IPS DF 19.7 (cell line): Measurements from ENCODE around the gene HDAC4.
"Not testable (repeated sequence)": the region's sequence is repeated elsewhere in the genome, so short reads cannot be mapped to it uniquely, and the experiment has no call there.

Experiments
- DNase-seq: peaks from one replicate; pipeline ENCODE4 v3.0.0-alpha.2; 2013; ENCODE audit warnings: low read depth, low spot score

The HDAC4 gene

DNA sequence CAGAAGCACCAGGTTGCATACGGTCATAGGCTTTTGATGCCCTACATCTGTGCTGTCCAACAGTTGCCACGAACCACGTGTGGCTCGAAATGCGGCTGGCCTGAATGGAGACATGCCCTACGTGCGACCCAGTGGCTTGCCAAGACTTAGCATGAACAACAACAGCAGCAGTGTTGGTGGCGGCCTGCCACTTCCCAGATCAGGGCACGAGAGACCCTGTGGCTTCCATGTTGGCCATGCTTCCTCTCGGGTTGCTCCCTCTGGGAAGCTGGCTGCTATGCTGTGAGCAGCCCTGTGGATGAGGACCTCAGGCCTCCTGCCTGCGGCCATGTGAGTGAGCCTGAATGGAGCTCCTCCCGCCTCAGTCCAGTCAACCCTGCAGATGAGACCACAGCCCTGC, 212.3 kb downstream of the HDAC4 start:
- DNase-seq, result no peak

DNA sequence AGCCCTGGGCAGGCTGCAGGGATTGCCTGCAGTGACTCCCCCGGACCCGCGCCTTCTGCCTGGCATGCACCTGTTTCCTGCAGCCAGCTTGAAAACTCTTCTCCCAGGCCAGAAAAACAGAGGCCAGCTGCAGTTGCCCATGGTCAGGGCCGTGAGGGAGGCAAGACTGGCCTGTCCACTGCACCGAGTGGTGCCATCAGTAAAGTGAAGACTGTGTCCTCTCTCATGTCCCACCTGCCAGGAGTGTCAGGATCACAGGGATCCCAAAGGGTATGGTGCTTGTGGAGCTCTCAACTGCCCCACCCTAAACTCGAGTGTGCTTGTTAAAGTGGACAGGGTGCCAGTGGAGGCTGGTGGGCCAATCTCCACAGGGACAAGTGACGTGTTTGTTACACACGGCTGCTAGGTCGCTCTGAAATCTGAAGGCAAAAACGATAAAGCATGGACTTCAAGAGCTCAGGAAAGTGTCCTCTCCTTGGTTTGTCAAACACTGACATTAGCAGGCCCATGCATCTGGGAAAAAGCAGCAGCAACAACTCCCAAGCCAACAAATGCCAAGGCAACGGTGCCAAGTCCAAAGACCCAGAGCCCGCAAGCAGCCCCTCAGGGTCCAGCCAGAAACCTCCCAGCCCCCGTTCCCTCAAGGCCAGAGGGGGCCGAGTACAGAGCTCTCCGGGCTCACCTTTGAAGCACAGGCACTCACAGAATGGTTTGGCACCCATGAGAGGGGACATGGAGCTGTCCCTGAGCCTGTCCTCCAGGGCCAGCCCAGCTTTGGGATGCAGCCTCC, 213.2 kb downstream of the HDAC4 start:
- DNase-seq, result no peak

DNA sequence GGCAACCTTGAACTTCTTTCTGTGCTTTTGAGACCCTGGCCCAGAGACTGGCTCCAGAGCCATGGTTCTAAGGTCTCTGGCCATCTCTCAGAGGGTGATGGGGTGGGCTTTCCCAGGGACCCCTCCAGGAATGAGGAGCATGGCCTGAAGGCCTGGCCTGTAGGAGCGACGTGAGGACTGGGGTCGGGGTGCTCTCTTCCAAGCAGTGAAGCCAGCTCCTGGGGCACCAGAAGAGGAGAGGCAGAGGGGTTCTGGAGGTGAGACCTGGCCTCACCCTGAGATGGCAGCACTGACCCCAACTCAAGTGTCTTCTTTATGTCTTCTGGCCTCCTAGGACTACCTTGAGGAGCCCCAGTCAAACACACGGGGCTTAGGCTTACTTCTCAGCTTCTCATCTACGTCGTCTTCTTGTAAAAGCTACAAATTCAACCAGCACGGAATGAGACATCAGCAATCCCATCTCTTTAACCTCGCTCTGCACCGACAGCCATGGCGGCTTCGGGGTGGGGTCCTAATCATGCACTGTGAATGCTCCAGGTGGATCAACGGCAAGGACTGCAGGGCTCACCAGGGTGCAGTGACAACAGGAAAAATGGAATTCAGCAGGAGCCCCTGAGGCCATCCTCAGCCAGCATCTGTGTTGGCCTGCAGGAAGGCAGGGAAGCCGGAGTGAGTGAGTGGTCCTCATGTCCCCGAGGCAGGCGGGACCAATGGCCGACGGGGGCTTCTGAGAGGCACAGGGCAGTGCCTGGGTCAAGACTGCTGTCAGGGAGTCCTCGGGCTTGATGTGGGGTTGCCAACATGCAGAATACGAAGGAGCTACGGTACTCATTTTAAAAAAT, 214.1 kb downstream of the HDAC4 start:
- no peak for DNase-seq

DNA sequence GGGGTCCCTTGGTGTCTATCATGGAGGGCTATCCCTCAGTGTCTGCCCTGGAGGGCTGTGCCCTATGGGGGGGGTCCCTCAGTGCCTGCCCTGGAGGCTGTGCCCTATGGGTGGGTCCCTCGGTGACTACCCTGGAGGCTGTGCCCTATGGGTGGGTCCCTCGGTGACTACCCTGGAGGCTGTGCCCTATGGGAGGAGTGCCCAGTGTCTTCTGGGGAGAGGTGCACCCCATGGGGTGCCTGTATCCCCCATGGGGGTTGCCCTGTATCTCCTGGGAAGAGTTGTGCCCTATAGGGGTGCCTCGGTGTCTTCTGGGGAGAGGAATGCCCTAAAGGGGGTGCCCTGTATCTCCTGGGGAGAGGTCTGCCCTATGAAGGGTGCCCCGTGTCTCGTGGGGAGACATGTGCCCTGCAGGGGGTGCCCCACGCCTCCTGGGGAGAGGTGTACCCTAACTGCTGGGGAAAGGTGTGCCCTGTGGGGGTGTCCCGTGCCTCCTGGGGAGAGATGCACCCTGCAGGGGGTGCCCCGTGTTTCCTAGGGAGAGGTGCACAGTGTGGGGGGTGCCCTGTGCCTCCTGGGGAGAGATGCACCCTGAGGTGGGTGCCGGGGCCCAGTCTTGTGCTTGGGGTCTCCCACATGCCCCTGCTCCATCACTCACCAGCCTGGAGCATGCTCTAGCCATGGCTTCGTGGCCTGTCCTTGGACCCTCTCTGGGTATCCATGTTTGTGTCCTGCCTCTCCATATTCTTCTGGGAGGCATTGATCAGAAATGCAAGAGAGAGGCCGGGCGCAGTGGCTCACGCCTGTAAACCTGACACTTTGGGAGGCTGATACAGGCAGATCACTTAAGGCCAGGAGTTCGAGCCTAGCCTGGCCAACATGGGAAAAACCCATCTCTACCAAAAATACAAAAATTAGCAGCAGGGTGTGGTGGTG, 215.6 kb downstream of the HDAC4 start:
- no peak for DNase-seq

DNA sequence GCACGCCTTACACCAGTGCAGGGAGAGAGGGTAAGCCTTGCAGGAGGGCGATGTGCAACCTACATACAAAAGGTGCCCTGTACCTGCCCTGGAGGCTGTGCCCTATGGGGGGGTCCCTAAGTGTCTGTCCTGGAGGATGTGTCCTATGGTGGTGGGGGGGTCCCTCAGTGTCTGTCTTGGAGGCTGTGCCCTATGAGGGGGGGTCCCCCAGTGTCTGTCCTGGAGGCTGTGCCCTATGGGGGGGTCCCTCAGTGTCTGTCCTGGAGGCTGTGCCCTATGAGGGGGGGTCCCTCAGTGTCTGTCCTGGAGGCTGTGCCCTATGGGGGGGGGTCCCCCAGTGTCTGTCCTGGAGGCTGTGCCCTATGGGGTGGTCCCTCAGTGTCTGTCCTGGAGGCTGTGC, 216.6 kb downstream of the HDAC4 start:
- DNase-seq, result no peak

DNA sequence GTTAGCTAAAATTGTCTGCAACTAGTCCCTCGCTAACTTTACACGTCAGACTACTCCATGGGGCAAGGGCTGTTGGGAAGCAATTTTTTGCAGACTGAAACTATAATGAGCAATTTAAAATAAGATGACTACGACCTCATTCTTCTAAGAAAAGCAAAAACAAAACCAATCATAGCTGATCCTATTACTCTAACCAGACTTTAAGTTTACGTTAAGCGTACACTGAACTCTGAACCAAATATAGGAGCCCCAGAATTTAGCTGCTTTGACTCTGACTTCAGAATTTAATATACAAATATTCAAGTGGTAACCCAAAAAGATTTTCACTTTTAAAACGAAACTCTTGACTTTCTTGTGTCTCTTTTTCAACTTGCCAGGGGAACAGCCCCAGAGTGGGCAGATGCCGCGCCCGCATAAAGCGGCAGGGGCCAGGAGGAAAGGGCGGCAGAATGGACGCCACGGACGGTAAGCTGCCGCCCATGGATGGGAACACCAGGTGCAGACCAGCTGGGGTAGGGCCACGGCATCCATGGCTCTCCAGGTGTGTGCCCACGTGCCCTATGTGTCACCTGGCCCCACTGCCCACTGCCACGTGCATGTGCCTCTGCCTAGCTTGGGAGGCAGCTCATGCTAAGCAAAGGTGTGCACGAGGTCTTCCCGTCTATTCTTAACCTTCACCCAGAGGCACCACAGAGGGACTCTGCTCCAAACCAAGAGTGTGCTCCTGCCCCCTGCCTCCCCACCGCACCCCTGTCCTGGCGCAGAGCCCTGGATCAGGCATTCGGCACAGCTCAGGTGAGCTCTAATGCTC, 217.6 kb downstream of the HDAC4 start:
- no peak for DNase-seq

DNA sequence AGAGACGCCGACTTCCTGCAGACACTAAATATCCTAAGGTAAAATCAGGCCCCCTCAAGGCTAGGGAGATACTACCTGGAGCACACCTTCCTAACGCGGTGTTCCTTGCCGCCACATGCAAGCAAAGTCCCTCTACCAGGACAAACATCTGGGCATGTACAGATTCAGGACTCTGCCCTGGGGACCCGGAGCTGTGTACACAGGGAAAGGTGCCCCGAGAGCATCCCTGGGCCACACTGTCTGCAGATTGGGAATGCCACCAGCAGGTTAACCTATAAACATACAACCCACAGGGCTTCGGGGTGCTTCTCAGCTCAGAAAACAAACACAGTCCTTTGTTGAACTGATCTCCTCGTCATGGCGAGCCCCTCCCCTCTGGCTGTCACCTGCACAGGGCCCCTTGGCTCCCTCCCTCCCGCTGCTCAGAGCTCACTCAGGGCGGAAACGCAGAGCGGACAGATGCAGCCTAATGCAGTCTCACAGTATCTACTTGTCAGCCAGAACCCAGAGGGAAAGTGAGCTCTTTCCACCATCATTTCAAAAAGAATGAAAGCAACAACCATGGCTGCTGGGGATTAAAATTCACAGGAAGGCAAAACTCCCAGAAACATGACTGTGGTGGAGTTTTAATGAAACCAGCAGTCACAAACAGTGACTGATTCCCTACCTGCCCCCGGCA, 218.8 kb downstream of the HDAC4 start:
- DNase-seq, result no peak

DNA sequence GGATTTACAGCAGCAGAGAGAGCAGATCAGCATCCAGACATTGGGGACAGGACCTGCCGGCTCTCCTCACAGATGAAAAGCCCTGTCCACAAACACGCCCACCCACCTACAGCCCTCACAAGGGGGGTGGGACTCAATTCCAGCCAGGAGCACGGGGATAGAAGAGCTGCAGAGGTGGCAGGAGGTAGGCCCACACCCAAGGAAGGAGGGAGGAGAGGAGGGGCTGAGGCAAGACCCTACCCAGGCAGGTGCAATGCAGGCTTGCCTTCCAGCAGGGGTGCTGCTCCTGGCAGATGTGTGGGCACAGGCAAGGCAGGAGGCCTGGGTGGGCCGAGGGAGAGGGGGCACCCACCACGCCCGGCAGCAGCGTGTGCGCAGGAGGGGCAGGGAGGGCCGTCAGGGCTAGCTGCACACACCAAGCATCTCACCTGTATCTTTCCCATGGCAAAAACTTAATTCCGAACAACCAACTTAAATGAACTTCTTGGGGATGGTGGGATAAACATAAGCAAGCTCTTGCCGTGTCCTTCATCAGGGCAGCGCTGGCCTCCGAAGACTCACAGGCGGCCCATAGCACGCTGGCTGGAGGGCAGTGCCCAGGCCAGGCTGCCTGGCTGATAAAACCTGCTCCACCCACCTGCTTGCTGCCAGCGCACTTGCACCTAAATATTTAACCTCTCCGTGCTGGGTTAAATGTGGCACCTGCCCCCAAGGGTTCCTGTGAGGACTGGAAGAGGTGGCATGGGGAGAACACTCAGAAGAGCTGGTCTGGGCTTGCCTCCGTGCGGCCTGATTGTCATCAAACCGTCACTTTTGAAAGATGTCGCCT, 219.5 kb downstream of the HDAC4 start:
- no peak for DNase-seq

DNA sequence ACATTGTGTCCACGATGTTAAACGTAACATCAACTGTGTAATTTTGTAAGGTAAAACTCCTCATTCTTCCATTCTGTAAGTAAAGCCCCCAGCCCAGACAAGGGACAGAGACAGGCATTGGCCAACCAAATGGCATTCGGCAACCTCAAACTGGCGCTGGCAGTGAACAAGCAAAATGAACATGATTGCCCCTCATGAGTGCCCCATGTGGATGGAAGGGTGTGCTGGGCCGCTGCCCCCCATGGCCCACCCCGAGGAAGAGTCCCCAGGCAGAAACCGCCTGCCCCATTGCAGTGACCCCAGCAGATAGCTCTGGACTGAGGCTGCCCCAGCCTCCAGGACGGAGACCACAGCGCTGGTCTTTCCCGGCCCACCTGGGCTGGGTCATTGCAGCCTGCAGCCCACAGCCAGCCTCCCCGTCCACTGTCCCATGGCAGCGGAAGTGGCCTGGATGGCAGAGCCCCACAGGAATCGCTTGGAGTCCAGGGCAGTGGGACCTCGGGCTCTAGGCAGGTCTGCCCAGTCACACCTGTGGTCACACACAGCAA, 220.2 kb downstream of the HDAC4 start:
- DNase-seq, result no peak

DNA sequence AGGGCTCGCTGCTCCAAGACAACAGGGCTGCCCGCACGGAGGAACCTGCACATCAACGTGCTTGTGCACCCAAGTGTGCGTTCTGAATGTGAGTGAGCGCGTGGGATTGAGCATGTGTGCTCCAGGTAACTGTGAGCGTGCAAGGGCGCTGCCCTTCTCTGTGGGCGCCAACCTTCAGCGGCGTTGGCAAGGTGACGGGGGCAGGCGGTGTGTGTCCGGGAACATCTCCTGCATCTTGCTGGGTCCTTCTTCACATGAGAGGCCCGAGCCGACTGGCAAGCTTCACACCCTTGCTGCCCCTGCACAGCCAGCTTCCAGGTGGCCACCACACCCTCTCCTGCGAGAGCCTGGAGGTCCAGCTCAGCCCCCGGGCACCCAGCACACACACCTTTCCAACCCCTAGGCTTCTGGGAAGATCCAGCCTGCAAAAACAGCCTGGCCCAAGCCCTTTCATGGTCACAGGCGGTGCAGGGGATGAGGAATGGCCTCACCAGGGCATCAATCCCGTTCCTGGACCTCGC, 220.9 kb downstream of the HDAC4 start:
- DNase-seq, result no peak

DNA sequence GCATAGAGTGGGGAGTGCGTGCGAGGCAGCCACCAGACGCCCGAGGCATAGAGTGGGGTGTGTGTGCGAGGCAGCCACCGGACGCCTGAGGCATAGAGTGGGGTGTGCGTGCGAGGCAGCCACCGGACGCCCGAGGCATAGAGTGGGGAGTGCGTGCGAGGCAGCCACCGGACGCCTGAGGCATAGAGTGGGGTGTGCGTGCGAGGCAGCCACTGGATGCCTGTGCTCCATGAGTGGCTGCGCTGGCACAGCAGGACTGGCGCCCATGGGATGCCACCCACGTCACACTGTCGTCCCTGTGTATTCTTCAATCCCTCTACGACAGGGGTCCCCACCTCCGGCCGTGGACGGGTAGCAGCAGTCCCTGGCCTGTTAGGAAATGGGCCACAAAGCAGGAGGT, 221.9 kb downstream of the HDAC4 start:
- DNase-seq, result no peak

DNA sequence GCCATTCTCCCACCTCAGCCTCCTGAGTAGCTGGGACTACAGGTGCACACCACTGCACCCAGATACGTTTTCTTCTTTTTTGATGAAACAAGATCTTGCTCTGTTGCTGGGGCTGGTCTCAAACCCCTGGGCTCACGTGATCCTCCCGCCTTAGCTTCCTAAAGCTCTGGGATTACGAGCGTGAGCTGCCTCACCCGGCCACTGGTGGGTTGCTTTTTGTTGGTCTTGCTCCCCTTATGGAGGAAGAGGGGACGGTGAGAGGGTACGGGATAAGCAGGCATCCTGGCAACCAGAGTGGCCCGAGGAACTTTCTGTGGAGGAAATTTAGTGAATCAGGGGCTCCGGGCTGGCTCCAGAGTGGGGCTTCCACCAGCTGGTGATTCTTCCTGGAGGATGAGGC, 222.3 kb downstream of the HDAC4 start:
- DNase-seq, result no peak

DNA sequence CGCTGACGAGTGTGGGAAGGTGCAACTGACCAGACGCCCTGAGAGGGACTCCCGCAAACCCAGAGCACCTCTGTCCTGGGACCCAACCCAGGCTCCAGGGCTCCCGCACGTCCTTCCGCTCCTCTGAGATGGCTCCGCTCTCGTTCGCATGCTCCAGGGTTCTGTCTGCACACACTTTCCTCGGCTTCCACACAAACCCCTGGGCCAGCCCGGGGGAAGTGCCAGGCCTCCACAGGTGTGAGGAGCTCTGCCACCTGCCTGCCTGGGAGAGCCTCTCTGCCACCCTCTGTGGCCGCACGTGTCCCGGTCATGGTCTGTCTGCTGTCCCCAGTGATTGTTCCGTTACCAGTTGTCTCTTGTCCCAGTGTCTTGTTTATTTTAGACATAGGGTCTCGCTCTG, 222.9 kb downstream of the HDAC4 start:
- DNase-seq, result no peak

DNA sequence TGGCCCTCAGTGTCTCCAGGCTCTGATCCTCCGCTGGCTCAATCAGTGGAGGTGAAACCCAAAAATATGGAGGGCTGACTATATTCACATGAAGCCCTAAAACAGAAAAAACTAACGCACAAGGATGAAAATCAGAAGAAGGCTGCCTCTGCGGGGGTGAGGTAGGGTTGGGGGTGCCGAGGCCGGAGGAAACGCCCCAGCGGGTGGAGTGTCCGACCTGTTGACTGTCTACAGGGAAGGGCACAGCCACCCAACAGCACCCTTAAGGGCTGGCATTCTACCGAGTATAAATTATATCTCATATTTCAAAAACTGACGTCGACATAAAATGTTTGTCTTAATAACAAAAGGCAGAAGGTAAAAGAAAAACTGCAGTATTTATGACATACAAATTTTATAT, 223.5 kb downstream of the HDAC4 start:
- DNase-seq, result no peak

DNA sequence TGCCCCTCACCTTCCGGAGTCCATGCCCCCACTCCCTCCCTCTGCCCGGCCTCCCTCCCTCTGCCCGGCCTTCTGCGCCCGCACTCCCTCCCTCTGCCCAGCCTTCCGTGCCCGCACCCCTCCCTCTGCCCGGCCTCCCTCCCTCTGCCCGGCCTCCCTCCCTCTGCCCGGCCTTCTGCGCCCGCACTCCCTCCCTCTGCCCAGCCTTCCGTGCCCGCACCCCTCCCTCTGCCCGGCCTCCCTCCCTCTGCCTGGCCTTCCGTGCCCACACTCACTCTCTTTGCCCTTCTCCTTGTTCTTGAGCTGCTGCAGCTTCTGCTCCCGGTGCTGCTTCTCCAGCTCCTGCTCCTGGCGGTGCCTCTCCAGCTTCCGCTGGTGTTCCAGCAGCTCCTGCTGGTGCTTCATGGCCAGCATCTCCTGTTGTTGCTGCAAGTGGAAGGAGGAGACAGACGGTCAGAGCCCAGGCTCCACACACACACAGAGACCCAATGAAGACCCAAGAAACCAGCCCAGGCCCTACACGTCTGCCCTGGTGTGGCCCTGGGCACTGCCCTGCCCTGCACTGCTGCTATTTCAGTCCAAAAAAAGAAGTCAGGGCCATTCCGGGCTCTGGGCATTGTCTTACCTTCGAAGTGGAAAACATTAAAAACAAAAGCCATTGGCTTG, 224.5 kb downstream of the HDAC4 start:
- DNase-seq, result not testable (repeated sequence)

DNA sequence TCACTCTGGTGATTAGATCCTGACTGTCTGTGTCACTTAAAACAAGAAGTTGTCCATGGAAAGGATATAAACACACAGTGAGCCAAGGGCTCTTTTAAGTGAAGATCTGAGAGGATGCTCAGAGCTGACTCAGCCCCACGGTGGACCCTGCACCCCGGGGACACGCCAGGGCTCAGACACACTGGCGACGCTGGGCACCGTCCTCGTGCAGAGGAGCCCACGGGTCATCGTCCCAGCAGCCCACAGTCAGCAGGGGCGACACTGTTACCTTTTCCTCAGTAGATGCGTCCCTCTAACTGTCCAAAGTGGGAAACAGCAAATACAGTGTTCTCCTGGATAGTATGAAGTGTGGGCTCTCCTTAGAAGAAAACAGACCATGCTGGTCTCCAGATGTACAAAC, 225.6 kb downstream of the HDAC4 start:
- DNase-seq, result no peak

DNA sequence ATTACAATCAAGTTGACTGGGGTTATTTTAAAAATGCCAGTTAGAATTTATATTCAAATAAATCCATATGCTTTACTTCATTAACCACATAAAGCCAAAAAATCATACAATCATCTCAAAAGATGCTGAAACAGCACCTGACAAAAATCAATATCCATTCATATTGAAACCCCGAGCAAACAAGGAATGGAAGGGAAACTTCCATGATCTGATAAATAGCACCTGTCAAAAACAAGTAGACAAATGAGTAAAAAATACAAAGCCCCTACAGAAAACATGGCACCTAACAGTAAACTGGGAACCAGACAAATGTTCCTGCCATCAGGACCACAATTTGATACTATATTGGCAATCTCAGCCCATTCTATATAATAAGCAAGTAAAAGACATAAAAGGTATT, 227.5 kb downstream of the HDAC4 start:
- DNase-seq, result no peak

DNA sequence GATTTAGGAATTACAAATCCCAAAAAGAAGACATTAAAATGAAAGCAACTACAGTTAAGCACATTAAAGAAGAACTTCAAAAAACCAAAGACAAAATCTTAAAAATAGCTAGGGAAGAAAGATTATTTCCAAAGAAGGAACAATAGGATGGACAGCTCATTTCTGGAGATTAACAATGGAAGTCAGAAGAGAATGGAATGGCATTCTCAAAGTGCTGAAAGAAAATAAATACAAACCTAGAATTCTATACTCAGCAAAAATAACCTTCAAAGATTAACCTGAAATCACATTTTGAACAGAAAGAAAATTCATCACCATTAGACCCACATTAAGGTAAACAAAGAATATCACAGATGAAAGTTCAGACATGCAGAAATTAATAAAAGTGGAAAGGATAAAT, 229.2 kb downstream of the HDAC4 start:
- no peak for DNase-seq
